ENCODE data around the gene CACNB1. TPM values are rescaled to one million over a fixed set of nuclear protein-coding genes. Genes with fewer than 3 reads are reported as not detected.
A peak's percentile ranks its signal among the peaks of the same experiment; 100 is the strongest.

The CACNB1 gene
- total RNA-seq, 1 donor from 2014 or later: 27.5 TPM

GRCh38 chr17:39151943-39152818, 45.3 kb downstream of the CACNB1 start:
- Histone ChIP-seq H3K36me3 (no peaks in the 10 kb centered on the region), H3K4me3 (peak overlapping the region; percentile 67), H3K4me1 (peaks cover 16% of the 10 kb centered on the region), H3K27ac (peak overlapping the region; percentile 70), H3K9me3 (no peaks in the 10 kb centered on the region), H3K27me3 (peaks cover 3% of the 10 kb centered on the region)
- intact Hi-C loops (cut with DNase I): loop anchor here (5.0 kb wide), 1 partner anchor 170 kb away; no protein-coding TSS in a partner anchor
- TF ChIP-seq CTCF (IDR thresholded peaks at IDR 0.05): no peak
- ATAC-seq (no peak), DNase-seq (no peak)

DNA sequence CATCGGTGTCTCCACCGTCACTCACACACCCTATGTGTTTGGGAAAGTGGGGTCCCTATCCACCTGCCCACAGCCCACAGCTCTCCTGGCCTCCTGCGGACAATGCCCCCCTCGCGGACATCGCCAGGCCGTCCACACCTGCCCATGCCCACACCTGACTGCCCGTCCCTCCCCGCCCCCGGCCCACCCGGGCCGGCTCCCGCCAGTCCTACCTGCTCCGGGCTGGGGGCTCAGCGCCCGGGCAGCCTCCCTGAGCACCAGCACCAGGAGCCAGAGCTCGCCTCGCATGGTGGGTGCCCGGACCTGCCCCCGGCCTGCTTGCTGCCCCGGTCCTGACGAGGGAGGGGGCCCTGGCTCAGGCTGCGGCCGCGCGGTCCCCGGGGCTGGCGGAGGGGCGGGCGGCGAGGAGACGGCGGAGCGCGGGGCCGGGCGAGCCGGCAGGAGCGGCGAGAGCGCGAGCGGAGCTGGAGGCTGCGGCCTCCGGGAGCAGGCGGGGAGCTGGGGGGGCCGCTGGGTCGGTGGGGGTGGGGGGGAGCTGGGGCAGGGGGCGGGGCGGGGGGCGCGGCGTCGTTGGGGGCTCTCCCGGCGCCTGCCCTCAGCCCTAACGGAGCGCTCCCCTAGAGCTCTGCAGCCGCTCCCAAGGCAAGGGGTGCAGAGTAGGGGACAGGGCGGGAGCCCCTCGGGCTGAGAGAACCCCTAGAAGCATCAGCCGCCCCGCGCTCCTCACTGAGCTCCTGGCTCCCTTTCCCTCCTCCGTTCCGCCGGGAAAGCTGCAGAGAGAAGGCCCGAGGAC, 46.1 kb downstream of the CACNB1 start, which contains the start of gene PLXDC1:
PLXDC1 (minus strand) TSS at position 488 of the 793 bp plus-strand sequence; CDS start at position 288, 200 bp downstream.
- TF ChIP-seq CTCF (IDR thresholded peaks at IDR 0.05): no peak
- H3K36me3 ChIP-seq: no peaks in the 10 kb centered on the region
- peaks cover 3% of the 10 kb centered on the region for H3K27me3 ChIP-seq
- intact Hi-C loops (cut with DNase I): loop anchor here (5.0 kb wide), 1 partner anchor 169 kb away; no protein-coding TSS in a partner anchor
- peaks cover 13% of the 10 kb centered on the region for H3K4me1 ChIP-seq
- no peaks in the 10 kb centered on the region for H3K9me3 ChIP-seq
- peak within 1 kb of the TSS; percentile 70 for H3K27ac ChIP-seq
- H3K4me3 ChIP-seq: peak within 1 kb of the TSS; percentile 67
- ATAC-seq (no peak), DNase-seq (peak; percentile 70)

DNA sequence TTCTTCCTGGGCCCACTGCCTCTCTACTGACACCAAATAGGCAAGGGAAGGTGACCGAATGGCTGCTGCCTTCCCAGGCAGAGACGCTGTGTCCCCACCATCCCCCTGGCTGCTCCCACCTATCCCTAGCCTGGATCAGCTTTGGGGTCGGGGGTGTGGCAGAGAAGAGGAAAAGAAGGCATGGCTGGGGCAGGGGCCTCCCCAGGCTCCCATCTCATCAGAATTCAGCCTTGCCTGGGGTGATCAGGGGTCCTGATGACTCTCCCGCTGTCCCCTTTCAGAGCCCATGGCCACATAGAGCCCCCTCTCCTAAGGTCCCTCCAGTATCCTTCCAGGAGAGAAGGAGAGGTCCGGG, 46.7 kb downstream of the CACNB1 start:
- ATAC-seq (no peak), DNase-seq (no peak)
- no peak for TF ChIP-seq CTCF (IDR thresholded peaks at IDR 0.05)
- H3K27ac ChIP-seq: no peak overlapping the region
- no peaks in the 10 kb centered on the region for H3K36me3 ChIP-seq
- H3K4me1 ChIP-seq: peaks cover 13% of the 10 kb centered on the region
- intact Hi-C loops (cut with DNase I): loop anchor here (5.0 kb wide), 1 partner anchor 168 kb away; no protein-coding TSS in a partner anchor
- peak overlapping the region; percentile 67 for H3K4me3 ChIP-seq
- H3K9me3 ChIP-seq: no peaks in the 10 kb centered on the region
- peaks cover 3% of the 10 kb centered on the region for H3K27me3 ChIP-seq

GRCh38 chr17:39150104-39150634, 47.3 kb downstream of the CACNB1 start:
- Histone ChIP-seq H3K4me1 (peaks cover 13% of the 10 kb centered on the region), H3K4me3 (no peak overlapping the region), H3K27me3 (peaks cover 3% of the 10 kb centered on the region), H3K9me3 (no peaks in the 10 kb centered on the region), H3K36me3 (no peaks in the 10 kb centered on the region), H3K27ac (no peak overlapping the region)
- ATAC-seq (no peak), DNase-seq (no peak)
- TF ChIP-seq CTCF (IDR thresholded peaks at IDR 0.05): no peak
- intact Hi-C loops (cut with DNase I): loop anchor here (5.0 kb wide), 1 partner anchor 168 kb away; no protein-coding TSS in a partner anchor
